WERI-Rb-1 (cell line): ENCODE measurements around the gene PGGHG.
A peak's percentile ranks its signal among the peaks of the same experiment; 100 is the strongest.
"Not testable (repeated sequence)": the region's sequence is repeated elsewhere in the genome, so short reads cannot be mapped to it uniquely, and the experiment has no call there.

Experiments used
- DNase-seq: peaks from one replicate; pipeline ENCODE4 v3.0.0-alpha.2; 2020
- H3K27ac ChIP-seq: fragments of 250-450 bp; sonication (Bioruptor Pico); 2 replicates; pipeline ENCODE4 v1.5.1; 2020; ENCODE audit warnings: mild to moderate bottlenecking, moderate library complexity
- H3K27me3 ChIP-seq: fragments of 250-450 bp; sonication (Bioruptor Pico); 2 replicates; pipeline ENCODE4 v1.5.1; 2021; ENCODE audit warnings: mild to moderate bottlenecking, low read depth, moderate library complexity; ENCODE audit not compliant: insufficient read depth, severe bottlenecking
- H3K36me3 ChIP-seq: fragments of 250-450 bp; sonication (Bioruptor Pico); 2 replicates; pipeline ENCODE4 v1.5.1; 2020; ENCODE audit warnings: mild to moderate bottlenecking, moderate library complexity
- H3K4me3 ChIP-seq: 2 replicates; pipeline ENCODE4 v1.5.1; 2011; ENCODE audit warnings: low read depth, mild to moderate bottlenecking, control low read depth, low read length
- H3K9me3 ChIP-seq: fragments of 250-450 bp; sonication (Bioruptor Pico); 2 replicates; pipeline ENCODE4 v1.5.1; 2021; ENCODE audit warnings: mild to moderate bottlenecking, moderate library complexity; ENCODE audit not compliant: severe bottlenecking
- CTCF ChIP-seq: IDR thresholded peaks from 2 replicates; pipeline ENCODE4 v1.5.1; 2011; ENCODE audit warnings: low read depth, mild to moderate bottlenecking, control low read depth, inconsistent platforms, low read length

The PGGHG gene

GRCh38 chr11:315516-315994 is 26.6 kb downstream of the PGGHG start:
- no peak for DNase-seq
- TF ChIP-seq CTCF, result no peak
- Histone ChIP-seq H3K4me3 (no peak overlapping the region), H3K36me3 (no peaks in the 10 kb centered on the region), H3K9me3 (no peaks in the 10 kb centered on the region), H3K27ac (no peak overlapping the region), H3K27me3 (no peaks in the 10 kb centered on the region)

GRCh38 chr11:316031-316701 is 27.2 kb downstream of the PGGHG start:
- no peak for TF ChIP-seq CTCF
- H3K27ac ChIP-seq, result no peak overlapping the region
- no peaks in the 10 kb centered on the region for H3K27me3 ChIP-seq
- no peak overlapping the region for H3K4me3 ChIP-seq
- no peaks in the 10 kb centered on the region for H3K9me3 ChIP-seq
- DNase-seq, result no peak
- no peaks in the 10 kb centered on the region for H3K36me3 ChIP-seq

- no peak overlapping the region for H3K4me3 ChIP-seq
- no peaks in the 10 kb centered on the region for H3K9me3 ChIP-seq
- H3K27me3 ChIP-seq, result no peaks in the 10 kb centered on the region
Measured at GRCh38 chr11:316891-317301, 28.0 kb downstream of the PGGHG start.

GRCh38 chr11:317668-318404 is 28.9 kb downstream of the PGGHG start:
- DNase-seq, H3K27ac ChIP-seq, H3K27me3 ChIP-seq, H3K36me3 ChIP-seq, H3K4me3 ChIP-seq, H3K9me3 ChIP-seq: not testable (repeated sequence)

More at GRCh38 chr11:316891-317301, 28.0 kb downstream of the PGGHG start:
- Histone ChIP-seq H3K27ac (no peak overlapping the region), H3K36me3 (no peaks in the 10 kb centered on the region)
- TF ChIP-seq CTCF, result no peak
- no peak for DNase-seq

- not testable (repeated sequence) for DNase-seq
- H3K4me3 ChIP-seq, result peak overlapping the region; percentile 47
Measured at GRCh38 chr11:318405-319120, 29.6 kb downstream of the PGGHG start.

GRCh38 chr11:319121-319887 is 30.4 kb downstream of the PGGHG start:
- H3K4me3 ChIP-seq, result peak overlapping the region; percentile 47
- H3K27ac ChIP-seq, H3K9me3 ChIP-seq, DNase-seq, H3K36me3 ChIP-seq, H3K27me3 ChIP-seq: not testable (repeated sequence)

More at GRCh38 chr11:318405-319120, 29.6 kb downstream of the PGGHG start:
- not testable (repeated sequence) for H3K36me3 ChIP-seq, H3K27me3 ChIP-seq, H3K9me3 ChIP-seq, H3K27ac ChIP-seq

- not testable (repeated sequence) for H3K27me3 ChIP-seq, DNase-seq, H3K36me3 ChIP-seq, H3K9me3 ChIP-seq, H3K4me3 ChIP-seq, H3K27ac ChIP-seq
Measured at GRCh38 chr11:319888-320273, 31.0 kb downstream of the PGGHG start.
